ENCODE results near the gene PIP.
"Not testable (repeated sequence)": the region's sequence is repeated elsewhere in the genome, so short reads cannot be mapped to it uniquely, and the experiment has no call there.

The PIP gene, protein sequence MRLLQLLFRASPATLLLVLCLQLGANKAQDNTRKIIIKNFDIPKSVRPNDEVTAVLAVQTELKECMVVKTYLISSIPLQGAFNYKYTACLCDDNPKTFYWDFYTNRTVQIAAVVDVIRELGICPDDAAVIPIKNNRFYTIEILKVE

DNA sequence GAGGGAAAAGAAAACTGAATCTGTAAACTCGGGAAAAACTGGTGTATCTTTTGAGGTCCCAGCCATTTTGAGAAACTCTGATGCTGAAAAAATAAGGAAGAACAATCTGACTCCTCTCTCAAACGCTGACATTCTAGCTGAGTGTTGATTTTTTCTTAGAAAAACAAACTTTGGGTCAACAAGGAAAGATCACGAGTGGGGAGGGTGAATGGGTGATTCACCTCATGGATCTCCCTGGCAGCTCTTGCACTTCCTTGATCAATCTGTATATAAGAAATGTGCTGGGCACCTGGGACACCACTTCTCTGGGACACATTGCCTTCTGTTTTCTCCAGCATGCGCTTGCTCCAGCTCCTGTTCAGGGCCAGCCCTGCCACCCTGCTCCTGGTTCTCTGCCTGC is at the start of gene PIP:
Gene PIP, plus strand, starts transcription at position 297 of the 400 bp plus-strand sequence. Its CDS starts 40 bp downstream, at position 337.
- no peak for DNase-seq

GRCh38 chr7:143085109-143085508 is 46.8 kb upstream of the PIP start:
- no peak for DNase-seq

DNA sequence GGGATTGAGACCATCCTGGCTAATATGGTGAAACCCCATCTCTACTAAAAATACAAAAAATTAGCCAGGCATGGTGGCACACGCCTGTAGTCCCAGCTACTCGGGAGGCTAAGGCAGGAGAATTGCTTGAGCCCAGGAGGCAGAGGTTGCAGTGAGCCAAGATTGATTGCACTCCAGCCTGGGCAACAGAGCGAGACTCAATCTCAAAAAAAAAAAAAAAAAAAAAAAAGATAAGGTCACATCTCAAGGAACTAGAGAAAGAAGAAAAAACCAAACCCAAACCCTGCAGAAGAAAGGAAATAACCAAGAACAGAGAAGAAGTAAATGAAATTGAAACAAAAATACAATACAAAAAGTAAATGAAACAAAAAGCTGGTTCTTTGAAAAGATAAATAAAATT is 46.3 kb upstream of the PIP start:
- not testable (repeated sequence) for DNase-seq

DNA sequence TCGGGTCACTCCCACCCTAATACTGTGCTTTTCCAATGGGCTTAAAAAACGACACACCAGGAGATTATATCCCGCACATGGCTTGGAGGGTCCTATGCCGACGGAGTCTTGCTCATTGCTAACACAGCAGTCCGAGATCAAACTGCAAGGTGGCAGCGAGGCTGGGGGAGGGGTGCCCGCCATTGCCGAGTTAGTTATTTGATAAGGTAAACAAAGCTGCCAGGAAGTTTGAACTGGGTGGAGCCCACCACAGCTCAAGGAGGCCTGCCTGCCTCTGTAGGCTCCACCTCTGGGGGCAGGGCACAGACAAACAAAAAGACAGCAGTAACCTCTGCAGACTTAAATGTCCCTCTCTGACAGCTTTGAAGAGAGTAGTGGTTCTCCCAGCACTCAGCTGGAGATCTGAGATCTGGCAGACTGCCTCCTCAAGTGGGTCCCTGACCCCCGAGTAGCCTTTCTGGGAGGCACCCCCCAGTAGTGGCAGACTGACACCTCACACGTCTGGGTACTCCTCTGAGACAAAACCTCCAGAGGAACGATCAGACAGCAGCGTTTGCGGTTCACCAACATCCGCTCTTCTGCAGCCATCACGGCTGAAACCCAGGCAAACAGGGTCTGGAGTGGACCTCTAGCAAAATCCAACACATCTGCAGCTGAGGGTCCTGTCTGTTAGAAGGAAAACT is 43.2 kb upstream of the PIP start:
- DNase-seq, result not testable (repeated sequence)

DNA sequence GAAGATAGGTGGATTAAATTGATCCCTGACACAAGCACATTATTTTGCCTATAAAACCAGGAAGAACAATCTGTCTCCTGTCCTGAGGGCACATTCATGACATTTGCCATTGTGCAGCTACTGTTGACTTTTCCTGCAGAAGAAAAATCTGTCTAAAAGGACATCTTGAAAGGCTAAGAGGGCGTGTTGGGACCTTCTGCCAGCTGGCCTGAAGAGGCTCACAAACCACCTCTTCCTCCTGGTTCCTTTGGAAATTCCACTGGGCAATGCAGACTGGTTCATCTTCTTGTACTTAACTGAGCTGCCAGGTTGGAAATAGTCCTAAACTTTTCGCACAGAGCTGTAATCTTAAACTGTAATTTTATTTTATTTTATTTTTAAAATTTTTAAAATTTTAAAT is 35.7 kb upstream of the PIP start:
- DNase-seq, result no peak

GRCh38 chr7:143099579-143099978 is 32.3 kb upstream of the PIP start:
- not testable (repeated sequence) for DNase-seq

DNA sequence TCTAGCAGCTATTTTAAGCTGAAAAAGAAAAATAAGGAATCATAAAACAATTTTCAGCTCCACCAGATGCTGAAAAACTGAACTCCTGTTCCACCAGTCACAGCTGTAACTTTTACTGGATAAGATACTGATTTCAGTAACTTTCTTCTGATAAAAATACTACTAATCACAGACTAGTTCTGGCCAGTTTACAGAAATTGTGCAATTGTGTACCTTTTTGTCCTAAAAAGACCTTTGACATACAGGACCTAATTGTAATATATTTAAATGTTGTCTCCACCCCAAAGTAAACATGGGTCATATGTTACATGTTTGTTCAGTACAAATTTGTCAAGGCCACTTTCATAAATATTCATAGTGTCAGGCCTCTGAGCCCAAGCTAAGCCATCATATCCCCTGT is 27.1 kb upstream of the PIP start:
- no peak for DNase-seq

- DNase-seq, result not testable (repeated sequence)
Measured at GRCh38 chr7:143108019-143108418, 23.9 kb upstream of the PIP start.

GRCh38 chr7:143117395-143117794 is 14.5 kb upstream of the PIP start:
- no peak for DNase-seq

DNA sequence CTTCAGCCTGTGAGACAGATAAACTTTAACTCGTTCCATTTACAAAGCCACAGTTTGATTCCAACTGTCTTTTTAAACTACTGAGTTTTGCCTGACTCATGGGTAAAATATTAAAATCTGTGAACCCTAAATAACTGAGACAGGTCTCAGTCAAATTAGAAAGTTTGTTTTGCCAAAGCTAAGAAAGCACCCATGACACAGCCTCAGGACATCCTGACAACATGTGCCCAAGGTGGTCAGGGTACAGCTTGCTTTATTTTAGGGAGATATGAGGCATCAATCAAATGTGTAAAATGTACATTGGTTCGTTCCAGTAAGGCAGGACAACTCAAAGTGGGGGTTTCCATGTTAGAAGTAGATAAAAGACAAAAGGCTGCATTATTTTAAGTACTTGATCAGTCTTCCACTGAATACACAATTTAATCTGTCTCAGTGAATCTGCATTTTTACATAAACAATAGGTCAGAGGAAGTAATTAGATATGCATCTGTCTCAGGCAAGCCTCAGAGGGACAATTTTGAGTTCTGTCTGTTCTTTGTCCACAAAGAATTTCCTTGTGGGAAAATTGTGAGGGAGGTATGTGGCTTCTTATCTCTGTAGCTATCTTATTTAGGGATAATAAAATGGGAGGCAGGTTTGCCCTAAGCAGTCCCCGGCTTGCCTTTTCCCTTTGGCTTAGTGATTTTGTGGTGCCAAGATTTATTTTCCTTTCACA is 11.0 kb upstream of the PIP start:
- no peak for DNase-seq

DNA sequence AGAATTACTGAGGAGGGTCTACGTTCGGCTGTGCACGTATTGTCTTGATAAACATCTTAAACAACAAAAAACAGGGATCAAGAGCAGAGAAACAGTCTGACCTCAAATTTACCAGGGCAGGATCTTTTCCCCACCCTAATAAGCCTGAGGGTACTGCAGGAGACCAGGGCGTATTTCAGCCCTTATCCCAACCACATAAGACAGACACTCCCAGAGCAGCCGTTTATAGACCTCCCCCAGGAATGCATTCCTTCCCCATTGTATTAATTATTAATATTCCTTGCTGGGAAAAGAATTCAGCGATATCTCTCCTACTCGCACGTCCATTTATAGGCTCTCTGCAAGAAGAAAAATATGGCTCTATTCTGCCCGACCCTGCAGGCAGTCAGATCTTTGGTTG is 8.6 kb upstream of the PIP start:
- not testable (repeated sequence) for DNase-seq

GRCh38 chr7:143126146-143126545 is 5.7 kb upstream of the PIP start:
- peak; percentile 14 for DNase-seq

GRCh38 chr7:143129051-143129450 is 2.8 kb upstream of the PIP start:
- no peak for DNase-seq

DNA sequence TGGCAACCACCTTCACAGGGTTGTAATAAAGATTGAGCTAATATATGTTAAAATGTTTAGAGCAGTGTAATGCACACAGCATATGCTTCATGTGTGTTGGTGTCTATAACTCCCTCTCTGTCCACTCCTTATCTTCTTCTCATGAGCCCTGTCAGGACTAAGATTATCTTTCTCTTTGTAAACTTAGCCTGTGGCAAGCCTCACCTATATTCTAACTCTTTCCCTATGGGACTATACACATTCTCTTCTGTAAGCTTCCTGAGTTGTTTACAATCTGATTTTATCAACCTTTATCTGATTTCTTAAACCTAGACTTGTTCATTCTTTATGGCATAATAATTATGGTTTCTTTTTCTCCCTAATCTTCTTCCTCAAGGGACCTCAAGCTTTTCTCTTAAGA is 2.4 kb upstream of the PIP start:
- no peak for DNase-seq

GRCh38 chr7:143130541-143130940 is 1.3 kb upstream of the PIP start:
- DNase-seq, result no peak

GRCh38 chr7:143147070-143147469 is 15.2 kb downstream of the PIP start:
- no peak for DNase-seq

- no peak for DNase-seq
Measured at GRCh38 chr7:143148050-143148449, 16.2 kb downstream of the PIP start.

DNA sequence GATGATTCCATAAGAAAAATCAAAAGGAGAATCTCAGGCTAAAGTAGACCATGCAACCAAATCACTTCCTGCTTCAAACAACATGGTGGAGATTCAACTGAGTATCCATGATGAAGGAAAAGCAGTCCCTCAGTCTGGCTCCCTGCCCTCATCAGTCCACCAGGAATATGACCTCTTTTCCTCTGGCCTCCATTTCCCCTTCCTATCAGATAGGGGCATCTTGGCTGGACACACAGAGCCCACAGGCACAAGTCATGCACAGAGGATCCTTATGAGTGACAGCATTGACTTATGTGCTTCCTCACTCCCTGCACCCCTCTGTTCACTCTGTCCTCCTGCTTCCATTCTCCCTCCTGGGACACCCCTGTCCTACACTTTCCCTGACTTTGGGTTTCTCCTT is 16.8 kb downstream of the PIP start:
- no peak for DNase-seq

DNA sequence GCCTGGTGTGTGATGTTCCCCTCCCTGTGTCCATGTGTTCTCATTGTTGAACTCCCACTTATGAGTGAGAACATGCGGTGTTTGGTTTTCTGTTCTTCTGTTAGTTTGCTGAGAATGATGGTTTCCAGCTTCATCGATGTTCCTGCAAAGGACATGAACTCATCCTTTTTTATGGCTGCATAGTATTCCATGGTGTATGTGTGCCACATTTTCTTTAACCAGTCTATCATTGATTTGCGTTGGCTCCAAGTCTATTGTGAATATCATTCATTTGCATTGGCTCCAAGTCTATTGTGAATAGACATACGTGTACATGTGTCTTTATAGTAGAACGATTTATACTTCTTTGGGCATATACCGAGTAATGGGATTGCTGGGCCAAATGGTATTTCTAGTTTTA is 18.8 kb downstream of the PIP start:
- not testable (repeated sequence) for DNase-seq

DNA sequence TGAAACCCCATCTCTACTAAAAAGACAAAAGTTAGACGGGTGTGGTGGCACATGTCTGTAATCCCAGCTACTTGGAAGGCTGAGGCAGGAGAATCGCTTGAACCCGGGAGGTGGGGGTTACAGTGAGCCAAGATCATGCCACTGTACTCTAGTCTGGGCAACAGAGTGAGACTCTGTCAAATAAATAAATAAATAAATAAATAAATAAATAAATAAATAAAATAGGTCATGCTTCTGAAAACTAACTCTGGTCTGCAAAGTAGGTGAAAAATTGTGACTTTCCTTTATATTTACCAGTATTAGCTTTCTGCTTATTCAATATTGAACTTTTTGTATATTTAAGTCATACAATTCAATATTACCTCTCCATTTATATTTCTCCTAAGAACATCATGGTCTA is 26.7 kb downstream of the PIP start:
- DNase-seq, result not testable (repeated sequence)

- DNase-seq, result no peak
Measured at GRCh38 chr7:143171697-143172096, 39.8 kb downstream of the PIP start.

DNA sequence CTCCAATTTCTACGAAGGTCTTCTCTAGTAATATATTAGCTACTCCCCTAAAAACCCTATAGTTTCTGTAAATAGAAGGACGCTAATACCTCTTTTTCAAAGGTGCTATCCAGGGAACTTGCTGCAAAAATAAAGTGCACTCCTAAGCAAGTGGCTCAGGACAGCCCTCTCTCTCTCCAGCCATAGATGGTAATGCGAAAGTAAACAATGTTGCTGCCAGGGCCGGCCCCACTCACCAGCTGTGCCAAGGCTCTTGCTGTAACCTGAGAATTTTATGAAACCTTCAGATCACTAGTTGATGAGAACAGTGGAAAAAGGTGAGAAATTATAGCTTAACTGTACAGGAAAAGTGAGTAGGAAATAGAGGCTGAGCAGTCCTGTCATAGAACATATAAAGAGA is 40.5 kb downstream of the PIP start:
- peak; percentile 4 for DNase-seq

GRCh38 chr7:143176128-143176527 is 44.3 kb downstream of the PIP start:
- no peak for DNase-seq

DNA sequence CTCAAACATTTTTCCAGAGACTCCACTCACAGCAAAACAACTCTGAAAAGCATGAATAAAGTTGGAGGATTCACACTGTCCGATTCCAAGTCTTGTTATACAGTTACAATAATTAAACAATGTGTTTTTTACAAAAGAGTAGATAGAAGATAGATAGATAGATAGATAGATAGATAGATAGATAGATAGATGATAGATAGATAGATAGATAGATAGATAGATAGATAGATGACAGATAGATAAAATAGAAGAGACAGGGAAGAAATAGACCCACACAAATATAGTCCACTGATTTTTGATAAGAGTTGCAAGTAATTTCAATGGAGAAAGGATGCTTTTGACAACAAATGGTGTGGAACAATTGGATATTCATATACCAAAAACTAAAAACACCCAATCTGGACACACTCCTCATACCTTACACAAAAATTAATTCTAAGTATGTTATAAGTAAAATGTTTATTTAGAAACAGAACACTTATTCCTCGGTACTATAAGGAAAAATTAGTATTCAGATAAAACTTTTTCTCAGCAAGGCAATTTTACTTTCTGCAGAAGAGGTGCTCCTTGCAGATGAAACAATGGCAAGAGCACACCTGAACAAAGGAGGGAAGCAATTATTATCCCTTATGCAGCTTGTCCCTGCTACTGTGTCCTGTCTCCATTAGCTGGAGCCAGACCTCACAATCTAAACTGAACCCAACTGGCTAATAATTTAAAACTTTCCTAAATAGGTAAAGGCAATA is 45.7 kb downstream of the PIP start:
- DNase-seq, result no peak

Measured in kidney glomerular epithelial cell (primary cell).